Measurements from ENCODE around the gene PHF21B.

DNA sequence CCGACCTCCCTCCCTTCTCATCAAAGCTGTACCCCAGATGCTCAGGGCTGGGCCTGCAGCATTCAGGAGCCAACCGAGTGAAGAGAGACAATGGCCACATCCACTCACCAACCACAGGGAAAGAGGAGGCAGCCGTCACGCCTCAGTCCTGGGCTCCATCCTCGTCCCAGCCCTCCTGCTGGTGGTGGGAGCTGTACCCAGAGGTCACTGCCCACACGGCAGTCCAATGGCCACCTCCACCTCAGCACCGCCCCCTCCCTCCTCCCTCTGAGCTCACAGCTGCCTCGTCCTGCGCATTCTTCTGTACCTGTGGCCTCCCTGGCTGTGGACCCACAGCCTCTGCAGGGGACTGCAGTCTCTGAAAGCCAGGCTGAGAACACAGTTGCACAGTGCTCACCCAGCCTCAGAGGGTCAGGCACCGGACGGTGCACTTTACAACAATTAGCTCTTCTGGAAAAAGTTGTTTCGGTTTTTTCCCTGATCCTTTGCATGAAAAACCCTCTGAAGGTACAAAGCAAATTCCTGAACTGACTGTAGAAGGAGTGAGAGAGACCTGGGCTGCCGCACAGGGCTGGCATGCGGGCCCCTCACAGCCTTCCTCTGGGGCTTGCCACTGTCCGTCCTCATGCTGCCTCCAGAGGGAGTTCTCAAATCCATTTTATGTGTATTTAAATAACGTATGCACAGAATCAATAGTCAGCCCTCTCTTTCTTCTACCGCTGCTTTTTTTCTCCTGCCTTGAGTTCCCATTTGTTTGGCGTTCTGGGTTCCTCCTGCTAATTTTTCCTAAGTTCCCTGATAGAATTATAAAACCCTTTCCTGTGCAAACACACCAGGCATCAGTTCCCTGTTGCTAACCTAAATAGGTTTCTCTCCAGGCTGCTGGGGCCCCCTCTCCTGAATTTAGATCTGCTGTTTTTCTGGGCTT, 52.7 kb downstream of the PHF21B start:
- TF ChIP-seq, protein P1, sequence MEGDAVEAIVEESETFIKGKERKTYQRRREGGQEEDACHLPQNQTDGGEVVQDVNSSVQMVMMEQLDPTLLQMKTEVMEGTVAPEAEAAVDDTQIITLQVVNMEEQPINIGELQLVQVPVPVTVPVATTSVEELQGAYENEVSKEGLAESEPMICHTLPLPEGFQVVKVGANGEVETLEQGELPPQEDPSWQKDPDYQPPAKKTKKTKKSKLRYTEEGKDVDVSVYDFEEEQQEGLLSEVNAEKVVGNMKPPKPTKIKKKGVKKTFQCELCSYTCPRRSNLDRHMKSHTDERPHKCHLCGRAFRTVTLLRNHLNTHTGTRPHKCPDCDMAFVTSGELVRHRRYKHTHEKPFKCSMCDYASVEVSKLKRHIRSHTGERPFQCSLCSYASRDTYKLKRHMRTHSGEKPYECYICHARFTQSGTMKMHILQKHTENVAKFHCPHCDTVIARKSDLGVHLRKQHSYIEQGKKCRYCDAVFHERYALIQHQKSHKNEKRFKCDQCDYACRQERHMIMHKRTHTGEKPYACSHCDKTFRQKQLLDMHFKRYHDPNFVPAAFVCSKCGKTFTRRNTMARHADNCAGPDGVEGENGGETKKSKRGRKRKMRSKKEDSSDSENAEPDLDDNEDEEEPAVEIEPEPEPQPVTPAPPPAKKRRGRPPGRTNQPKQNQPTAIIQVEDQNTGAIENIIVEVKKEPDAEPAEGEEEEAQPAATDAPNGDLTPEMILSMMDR (IDR thresholded peaks at IDR 0.05): peak; percentile 26; the same call in 1 of the 2 replicates
- TF ChIP-seq ZFX (IDR thresholded peaks at IDR 0.05; ENCODE audit: borderline replicate concordance): no peak
